NCI-H187 treated with DMSO at 0.1 percent for 48 hours (cell line): ENCODE data around the gene CCNL1.
"Not testable (repeated sequence)": the region's sequence is repeated elsewhere in the genome, so short reads cannot be mapped to it uniquely, and the experiment has no call there.

Experiments
- DNase-seq: peaks from one replicate; lab custom pipeline; 2025; lab: John Stamatoyannopoulos, UW

The CCNL1 gene

DNA sequence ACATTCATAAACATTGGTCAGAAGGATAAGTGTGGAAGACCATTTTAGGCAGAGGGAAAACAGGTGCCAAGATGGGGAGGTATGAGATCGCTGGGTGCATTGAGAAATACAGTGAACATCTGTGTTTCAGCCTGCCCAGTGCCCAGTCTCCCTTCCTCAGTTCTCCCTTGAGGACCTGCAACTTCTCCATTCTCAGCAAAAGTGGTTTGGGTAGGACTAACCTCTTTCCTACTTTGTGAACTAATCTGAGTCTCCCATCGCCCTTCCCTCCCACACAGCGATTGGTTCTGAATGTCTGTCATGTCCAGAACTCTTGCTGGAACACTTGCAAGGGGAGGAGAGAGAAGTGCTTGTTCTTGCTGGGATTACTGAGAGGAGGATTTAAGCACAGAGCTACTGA, 10.9 kb upstream of the CCNL1 start:
- DNase-seq: no peak

DNA sequence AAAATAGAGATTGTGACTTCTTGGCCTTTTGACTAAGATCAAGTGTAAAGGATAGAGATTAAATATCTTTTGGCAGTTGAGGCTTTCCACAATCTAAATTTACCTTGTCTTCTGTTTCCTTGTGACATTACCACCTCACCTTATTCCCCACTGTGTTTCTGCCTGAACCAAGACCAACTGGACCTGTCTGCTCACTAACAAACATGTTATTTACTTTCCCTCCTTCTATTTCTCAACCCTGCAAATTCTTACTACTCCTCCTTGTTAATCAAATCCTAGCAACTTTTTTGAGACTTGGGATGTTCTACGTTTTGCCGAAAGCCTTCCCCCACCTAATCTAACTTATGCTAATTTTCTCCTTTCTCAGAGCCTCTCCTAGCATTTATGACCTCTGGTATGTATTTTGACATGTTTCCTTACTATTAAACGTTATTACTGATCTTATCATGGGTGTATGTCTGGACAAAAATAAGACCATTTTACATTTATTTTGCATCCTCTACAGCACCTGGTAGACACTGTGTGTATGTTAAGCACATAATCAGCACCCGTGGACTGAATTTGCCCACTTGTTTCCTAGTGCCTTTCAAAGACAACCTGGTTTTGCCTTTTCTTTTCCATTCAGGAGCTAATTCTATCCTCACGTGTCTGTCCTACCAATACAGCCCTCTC, 7.6 kb upstream of the CCNL1 start:
- no peak for DNase-seq

DNA sequence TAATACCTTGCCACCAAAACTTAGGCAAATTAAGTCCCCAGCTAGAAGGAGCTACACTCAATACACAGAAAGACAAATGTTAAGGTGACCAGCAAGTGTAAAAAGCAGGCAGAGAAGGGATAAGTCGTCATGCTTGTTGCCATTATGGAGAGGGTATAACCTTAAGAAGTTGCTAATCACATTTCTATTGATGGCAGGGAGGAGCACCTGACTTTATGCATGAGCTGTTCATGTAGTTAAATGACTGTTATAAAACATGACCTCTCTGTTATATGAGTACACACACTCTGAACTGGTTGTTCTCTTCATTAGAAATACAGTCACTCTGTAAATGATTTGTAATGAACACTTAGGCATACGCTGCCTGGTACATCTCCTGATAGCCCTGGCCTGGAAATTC, 6.6 kb upstream of the CCNL1 start:
- no peak for DNase-seq

DNA sequence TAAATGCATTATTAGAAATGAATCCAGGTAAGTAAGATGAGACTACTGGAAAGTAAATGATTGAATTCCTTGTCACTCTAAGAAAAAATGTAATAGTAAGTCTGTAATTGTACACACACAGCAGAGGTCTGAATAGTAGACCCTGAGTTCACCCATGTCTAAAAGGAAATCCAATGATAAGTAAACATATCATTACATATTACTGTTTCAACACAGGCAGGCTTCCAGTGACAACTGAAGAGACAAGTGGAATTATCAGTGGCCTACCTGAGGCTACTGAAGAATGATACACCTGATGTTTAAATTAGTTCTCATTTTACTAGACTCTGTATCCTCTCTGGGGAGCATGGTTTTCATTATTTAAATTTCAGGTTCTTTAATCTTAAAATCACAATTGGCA, 6.2 kb upstream of the CCNL1 start:
- no peak for DNase-seq

DNA sequence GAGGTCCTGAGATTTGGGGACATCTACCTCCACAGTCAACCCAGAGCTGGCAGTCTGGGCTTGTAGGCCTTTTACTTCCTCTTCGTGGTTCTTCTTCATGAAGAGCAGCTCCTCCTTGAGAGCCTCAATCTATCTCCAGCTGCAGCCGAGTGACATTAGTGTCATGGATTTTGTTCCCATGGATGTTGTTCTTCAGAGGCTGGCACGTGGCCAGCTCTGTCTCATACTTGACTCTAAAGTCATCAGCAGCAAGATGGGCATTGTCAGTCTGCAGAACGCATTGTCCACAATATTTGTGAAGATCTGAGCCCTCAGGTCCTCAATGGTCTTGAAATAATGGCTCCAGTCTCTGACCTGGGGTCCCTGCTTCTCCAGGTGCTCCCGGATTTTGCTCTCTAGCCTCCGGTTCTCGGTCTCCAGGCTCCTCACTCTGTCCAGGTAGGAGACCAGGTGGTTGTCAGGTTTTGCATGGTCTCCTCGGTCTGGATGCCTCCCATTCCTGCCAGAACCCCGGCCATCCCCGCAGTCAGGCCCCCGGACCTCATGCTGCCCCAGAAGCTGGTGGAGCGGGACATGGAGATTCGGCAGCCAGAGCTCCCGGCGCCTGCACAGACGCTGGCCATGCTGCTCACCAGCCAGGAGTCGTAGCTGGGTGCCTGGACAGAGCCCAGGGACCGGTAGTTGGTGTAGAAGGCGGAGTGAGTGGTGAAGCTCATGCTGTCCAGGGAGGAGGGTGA, 3.4 kb upstream of the CCNL1 start:
- no peak for DNase-seq

DNA sequence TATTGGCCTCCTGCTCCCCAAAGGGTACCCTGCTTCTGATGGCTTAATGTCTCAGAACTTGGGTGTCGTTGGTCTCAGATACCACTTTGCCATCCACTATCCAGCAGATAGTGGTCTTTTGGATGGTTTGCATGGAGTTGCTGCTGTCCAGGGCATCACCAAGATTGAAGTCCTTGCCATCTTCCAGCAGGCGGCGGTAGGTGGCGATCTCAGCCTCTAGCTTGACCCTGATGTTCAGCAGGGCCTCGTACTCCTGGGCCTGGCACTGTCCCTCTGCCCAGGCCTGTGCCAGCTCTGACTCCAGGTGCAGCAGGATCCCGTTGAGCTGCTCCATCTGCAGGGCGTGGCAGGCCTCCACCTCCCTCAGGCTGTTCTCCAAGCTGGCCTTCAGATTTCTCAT, 2.7 kb upstream of the CCNL1 start:
- DNase-seq: not testable (repeated sequence)

DNA sequence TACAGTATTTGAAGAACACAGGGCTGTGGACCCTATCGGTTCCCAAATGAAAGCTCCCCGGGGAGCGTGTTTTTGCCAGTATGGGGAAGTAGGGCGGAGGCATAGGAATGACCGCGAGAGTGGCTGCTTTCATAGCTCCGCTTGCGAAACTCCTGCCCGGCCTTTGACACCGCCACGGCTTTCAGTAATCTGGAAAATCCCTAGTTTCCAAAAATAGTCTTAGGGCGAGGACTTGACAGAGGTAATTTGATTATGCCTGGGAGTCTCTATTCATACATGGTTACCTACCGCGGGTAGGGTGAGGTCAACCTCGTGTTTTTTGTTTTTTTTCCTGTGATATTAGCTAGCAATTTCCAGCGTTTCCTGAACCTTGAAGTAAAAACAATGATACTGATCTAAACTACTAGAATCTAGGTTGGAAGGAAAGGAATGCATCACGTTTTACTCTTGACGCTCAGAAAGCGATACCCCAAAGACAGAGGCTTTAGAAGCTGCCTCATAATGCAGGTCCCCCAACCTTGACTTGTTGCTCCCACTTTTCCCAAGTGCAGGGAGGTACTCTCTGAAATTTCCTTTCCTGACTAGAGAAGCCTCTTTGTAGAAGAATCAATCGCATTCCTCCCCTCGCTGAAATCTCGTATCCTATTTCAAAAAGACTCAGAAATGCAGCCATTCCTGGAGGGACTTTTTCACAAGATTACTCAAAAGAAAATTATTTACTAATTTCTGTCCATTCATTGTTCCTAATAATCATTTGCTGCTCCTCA, 894 bp upstream of the CCNL1 start:
- DNase-seq: no peak

DNA sequence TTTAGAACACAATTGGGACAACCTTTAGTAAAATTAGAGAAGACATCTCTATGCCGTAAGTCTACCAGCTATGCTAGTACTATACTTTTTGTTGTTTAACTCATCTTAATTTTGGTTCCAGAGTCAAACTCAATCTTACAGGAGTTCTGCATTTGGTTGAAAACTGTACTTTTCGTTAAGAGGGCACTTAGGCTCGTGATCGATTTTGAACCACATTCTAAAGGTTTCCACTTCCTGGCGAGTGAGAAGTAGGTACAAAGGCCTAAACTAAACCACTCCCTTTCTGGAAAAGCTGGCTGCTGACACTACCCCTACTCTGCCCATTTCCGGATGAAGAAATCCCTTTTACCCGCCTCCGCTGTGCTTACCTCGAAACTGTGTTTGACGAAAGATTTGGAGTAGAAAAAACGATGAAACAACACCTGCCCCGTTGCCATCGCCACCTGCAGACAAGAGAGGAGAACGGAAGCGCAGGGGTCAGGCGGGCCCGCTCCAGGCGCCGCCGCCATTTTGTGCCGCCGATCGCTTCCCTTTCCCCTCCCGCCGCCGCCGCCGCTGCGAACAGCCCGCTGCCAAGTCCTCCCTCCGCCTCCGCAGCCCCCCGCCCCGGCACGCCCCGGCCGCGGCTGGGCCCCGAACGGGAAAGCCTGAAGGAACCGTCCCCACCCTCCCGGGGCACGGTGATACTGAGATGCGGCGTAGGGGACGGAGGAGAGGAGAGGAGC, 748 bp downstream of the CCNL1 start:
- DNase-seq: no peak

DNA sequence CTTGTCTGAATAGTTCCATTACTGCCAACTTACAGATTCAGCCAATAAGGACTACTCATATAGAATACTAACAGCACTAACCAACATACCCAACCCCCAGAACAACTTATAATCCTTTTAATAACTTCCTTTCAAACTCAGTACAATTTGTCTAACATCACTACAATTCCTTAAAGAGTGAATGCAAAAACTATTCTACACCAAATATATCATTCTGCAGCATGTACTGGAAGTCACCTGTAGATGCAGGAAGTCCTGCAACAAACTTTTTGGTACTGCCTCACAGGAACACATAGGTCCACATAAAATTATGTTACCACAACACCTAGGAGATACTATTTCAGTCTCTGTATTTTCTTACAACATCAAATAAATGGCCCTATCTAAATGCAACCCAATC, 2.1 kb downstream of the CCNL1 start:
- DNase-seq: no peak

DNA sequence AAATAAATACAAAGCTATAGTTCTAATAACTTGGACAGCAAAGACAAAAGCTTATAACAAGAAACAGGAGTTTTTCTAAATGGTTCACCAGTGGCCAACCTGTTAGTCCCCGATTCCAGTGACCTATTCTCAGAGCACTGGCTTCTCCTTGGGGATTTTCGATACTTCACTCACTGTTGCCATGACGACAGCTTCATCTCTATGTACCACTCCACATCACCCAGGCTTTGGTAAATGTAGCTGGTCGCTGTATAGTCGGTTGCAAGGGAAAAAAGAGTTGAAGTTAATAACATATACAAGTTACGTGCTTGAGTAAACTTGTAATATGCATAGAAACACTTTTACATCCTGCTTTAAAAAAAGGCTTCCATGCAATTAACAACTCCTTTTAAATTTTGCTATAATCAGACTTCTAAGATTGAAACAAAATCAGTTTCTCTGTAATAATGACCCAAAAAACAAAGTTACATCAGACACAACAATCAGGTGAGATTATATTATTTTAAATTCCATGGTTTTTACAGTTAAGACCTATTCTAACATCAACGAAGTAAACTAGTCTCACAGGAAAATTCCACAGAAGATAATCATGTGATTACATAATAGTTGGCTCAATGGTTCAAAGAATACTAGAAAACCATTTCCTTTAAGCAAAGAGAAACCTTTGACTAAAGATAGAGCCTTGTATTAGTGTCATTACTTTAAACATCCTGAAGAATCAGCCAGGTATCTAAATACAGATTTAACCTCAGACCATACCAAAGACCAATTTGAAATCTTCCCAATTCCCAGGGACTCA, 2.9 kb downstream of the CCNL1 start:
- DNase-seq: no peak

DNA sequence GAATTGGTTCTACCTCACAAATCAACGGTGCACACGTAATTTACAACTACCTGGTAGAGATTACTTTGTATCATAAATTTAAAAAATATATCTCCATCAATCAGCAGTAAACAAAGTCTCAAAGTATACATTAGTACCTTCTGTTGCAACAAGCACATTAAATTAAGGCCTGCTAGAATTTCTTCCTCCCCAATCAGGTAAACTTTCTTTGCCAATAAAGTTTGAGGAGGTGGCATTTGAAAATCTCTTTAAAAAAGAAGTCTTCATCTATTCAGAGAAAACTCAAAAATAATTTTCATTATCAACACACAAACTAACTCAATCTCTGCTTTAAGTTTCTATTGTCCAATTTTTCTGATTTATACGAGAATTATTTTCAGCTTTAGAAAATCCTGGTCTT, 4.4 kb downstream of the CCNL1 start:
- no peak for DNase-seq

DNA sequence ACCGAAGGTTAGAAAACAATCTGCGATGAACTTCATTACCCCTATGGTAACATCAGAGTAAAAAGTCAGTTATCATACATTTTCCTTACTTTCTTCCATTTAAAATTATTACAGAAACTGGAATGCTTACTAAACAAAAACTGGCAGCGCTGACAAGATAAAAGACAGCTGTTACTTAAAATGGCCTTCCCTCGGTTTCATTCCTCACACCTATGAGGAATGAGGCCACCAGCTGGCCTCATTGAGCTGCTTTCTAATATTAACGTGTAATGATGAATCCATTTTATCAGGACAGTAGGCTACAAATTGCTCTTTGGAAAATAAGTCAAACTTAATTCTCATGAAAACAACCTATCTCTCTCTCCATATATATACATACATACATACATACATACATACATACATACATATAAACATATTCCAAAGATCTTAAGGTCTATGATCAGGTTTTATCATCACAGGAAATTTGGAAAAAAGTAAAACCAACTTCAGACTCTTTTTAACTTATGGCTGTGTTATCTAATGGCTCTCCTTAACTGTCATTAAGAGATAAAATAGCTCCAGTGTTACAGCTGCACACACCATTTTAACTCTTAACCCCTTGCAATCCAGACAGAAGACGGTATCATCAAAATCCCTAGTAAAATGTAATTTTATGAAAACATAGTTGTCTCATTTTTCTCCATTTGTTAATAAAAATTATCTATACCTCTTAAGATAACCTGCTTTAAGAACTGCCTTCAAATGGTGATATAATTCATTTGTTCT, 5.2 kb downstream of the CCNL1 start:
- no peak for DNase-seq

DNA sequence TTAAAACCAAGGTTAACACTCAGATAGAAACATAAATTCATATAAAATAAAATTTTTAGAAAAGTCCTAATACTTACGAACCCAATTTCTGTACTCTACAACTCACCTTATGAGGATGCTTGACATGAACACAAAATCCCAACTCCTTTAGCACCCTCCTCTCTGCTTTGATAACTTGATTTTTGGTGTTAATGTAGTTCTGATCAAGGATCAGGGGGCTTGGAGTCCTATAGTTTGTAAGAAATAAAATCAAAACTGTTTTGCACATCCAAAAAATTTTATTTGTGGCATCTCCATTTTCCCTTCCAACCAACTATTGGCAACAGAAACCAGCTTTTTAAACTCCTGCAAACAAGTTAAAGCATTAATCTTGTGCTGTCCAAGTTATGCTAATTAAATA, 7.0 kb downstream of the CCNL1 start:
- no peak for DNase-seq

DNA sequence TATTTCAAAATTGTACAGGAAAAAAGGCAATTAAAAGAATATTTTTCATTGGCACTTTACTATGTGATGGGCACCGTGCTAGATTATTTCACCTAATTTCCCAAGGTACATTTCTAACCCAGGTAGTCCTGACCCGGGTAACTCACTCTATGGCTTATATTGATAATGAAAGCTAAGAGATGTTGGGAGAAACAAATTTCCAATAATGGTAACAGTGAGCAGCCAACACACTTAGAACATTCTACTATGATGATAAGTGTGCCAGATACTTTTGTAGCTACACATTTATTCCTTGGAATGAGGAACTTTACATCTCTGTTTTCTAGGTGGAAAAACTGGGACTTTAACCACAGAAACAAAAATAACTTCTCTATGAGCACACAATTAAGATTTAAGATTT, 7.5 kb downstream of the CCNL1 start:
- no peak for DNase-seq

DNA sequence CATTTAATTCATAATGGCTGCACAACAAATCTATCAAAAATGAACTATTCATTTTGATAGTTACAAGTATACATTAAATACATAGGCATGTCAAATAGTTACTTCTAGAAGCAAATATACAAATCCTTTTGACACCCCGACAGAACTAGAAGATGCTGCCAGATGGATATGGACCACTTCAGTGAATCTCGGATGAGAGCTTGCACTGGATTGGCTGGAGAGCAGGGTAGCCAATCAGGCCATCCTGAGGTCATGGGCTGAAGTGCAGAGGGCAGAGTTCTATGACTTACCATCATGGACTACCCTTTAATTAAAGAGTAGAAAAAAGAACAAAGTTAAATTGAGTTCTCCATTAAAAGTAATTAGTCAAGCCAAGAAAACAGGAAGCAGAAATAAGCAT, 8.3 kb downstream of the CCNL1 start:
- DNase-seq: no peak

DNA sequence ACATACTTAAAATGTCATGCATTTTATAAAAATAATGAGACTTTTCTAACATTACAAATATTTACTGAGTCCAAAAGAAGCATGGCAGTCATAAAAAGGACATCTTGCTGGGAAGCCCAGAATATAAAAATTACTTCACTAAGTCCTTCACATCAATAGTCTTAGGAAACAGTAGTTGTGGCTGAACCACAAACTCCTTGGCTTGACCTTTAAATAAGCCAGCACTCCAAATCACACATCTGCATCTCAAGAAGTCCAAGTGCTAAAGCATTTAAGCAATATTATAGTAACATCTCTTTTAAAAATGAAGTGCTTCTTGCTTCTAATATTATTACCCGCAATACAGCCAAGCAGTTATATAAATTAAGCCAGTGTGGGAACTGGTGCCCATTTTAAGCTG, 8.8 kb downstream of the CCNL1 start:
- no peak for DNase-seq

DNA sequence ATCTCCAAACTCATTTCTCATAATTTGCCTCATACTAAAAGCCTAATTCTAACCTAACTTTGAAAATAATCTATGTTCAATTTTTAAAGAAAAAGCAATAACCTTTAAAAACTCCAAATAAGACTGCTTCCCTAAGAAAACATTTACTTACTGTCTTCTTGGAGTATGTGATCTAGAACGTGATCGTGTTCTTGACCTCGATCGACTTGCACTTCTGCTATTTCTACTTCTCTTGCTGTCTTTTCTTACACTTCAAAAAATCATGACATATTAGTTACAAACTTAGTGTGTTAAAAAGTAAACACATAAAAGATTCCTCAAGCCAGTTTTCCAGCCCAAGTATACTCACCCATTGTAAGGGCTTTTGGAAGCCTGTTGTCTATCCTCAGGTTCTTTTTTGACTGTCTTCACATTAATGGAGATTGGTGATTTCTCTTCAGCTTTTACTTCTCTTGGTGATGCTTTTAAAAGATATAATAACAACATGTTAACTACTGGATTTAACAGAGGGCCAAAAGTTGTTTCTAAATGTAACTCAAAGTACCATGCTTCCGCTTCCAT, 10.7 kb downstream of the CCNL1 start:
- no peak for DNase-seq

DNA sequence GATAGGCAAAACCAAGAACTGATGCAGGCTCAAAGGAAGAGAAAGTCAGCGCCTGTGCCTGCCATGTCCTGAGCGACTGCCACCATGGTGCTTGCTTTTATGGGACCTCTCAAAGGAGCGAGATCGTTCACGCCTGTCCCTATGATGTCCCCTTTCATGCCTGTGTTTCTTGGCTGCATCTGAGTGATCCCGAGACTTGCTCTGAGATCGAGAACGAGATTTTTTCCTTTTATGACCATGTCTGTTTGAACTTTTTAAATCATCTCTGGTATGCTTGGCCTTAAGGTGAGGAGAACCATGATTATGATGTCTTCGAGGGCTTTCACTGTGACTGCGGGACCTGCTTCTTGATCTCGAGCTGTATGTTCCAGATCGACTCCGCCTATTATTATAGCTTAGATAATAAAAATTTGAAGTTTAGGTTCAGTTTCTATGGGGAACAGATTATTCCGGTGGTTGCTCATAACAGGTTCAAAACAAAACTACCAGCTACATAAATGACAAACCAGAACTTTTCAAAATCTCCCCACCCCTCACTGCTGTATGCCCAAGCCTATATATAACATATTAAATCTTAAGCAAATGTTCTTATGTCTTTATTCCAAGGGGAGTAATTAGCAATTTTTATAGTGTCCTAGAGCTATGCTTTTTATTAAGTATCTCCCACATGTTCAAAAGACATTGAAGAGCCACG, 11.6 kb downstream of the CCNL1 start:
- DNase-seq: no peak

DNA sequence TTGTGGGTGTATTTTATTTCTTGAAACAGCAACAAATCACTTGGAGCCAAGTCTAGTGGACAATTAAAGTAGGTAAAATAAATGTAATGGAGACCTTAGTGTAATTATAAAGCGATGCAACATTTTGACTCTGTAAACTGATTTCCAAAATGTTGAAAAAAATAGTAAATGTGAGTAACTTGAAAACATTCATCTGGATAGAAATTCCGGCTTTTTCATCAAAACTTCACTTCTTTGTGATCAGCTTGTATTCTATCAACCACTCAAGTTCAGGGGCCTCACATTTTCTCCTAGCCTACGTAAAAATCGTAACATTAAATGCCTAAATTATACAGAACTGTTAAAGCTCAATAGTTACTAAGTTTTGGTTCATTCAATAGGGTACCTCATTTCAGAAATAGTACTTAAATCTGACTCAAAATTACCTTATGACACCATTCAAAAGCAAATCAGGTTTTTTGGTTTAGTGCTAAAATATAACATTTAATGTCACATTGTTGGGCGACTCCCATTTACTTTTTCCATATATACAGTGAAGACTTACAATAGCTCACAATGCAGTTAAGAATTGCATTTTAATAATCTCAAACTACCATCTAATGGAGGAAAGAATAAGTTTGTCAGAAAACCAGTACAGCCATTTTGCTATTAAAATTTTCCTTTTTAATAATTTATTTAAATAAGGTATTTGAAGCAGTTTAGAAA, 12.7 kb downstream of the CCNL1 start:
- DNase-seq: no peak
